Activated naive CD8-positive, alpha-beta T cell (primary cell): ENCODE measurements around the gene SGSH.

Experiments
- H3K27ac Mint-ChIP-seq: one replicate; pipeline ENCODE4 v1.8.0; 2021; ENCODE audit warnings: mixed read lengths
- H3K27me3 Mint-ChIP-seq: one replicate; pipeline ENCODE4 v1.8.0; 2021; ENCODE audit warnings: mixed read lengths
- H3K36me3 Mint-ChIP-seq: one replicate; pipeline ENCODE4 v1.8.0; 2021; ENCODE audit warnings: mixed read lengths
- H3K4me1 Mint-ChIP-seq: one replicate; pipeline ENCODE4 v1.8.0; 2021; ENCODE audit warnings: low read depth, mixed read lengths
- H3K4me3 Mint-ChIP-seq: one replicate; pipeline ENCODE4 v1.8.0; 2021; ENCODE audit warnings: mild to moderate bottlenecking, mixed read lengths
- H3K9me3 Mint-ChIP-seq: one replicate; pipeline ENCODE4 v1.8.0; 2021; ENCODE audit warnings: low read depth, mixed read lengths

Gene SGSH

GRCh38 chr17:80223838-80224497 lies 3.8 kb upstream of the SGSH start:
- no peaks in the 10 kb centered on the region for H3K9me3 Mint-ChIP-seq
- H3K27ac Mint-ChIP-seq = no peak overlapping the region
- peaks cover 15% of the 10 kb centered on the region for H3K4me1 Mint-ChIP-seq
- H3K36me3 Mint-ChIP-seq = no peaks in the 10 kb centered on the region
- H3K27me3 Mint-ChIP-seq = no peaks in the 10 kb centered on the region
- H3K4me3 Mint-ChIP-seq = no peak overlapping the region

GRCh38 chr17:80223142-80223815 lies 3.1 kb upstream of the SGSH start:
- no peaks in the 10 kb centered on the region for H3K9me3 Mint-ChIP-seq
- peaks cover 22% of the 10 kb centered on the region for H3K4me1 Mint-ChIP-seq
- no peak overlapping the region for H3K4me3 Mint-ChIP-seq
- peak overlapping the region; percentile 41 for H3K27ac Mint-ChIP-seq
- H3K36me3 Mint-ChIP-seq = no peaks in the 10 kb centered on the region
- no peaks in the 10 kb centered on the region for H3K27me3 Mint-ChIP-seq

GRCh38 chr17:80222376-80223141 lies 2.4 kb upstream of the SGSH start:
- H3K36me3 Mint-ChIP-seq = peaks cover 2% of the 10 kb centered on the region
- peak overlapping the region; percentile 41 for H3K27ac Mint-ChIP-seq
- no peaks in the 10 kb centered on the region for H3K9me3 Mint-ChIP-seq
- peaks cover 26% of the 10 kb centered on the region for H3K4me1 Mint-ChIP-seq
- H3K4me3 Mint-ChIP-seq = peak overlapping the region; percentile 23
- H3K27me3 Mint-ChIP-seq = no peaks in the 10 kb centered on the region

GRCh38 chr17:80221351-80222105 lies 1.4 kb upstream of the SGSH start:
- peaks cover 32% of the 10 kb centered on the region for H3K4me1 Mint-ChIP-seq
- no peaks in the 10 kb centered on the region for H3K9me3 Mint-ChIP-seq
- H3K27me3 Mint-ChIP-seq = no peaks in the 10 kb centered on the region

GRCh38 chr17:80220736-80221215 lies 643 bp upstream of the SGSH start:
- peaks cover 4% of the 10 kb centered on the region for H3K36me3 Mint-ChIP-seq
- H3K27ac Mint-ChIP-seq = peak overlapping the region; percentile 64
- H3K9me3 Mint-ChIP-seq = no peaks in the 10 kb centered on the region
- H3K4me3 Mint-ChIP-seq = peak overlapping the region; percentile 80
- no peaks in the 10 kb centered on the region for H3K27me3 Mint-ChIP-seq
- peaks cover 32% of the 10 kb centered on the region for H3K4me1 Mint-ChIP-seq

More at GRCh38 chr17:80221351-80222105, 1.4 kb upstream of the SGSH start:
- Mint-ChIP-seq H3K4me3 (peak overlapping the region; percentile 80), H3K27ac (peak overlapping the region; percentile 64), H3K36me3 (peaks cover 2% of the 10 kb centered on the region)

- H3K4me1 Mint-ChIP-seq = peaks cover 32% of the 10 kb centered on the region
Observed at GRCh38 chr17:80219763-80220053, 425 bp downstream of the SGSH start.

GRCh38 chr17:80219013-80219762 lies 945 bp downstream of the SGSH start:
- peak overlapping the region; percentile 92 for H3K4me3 Mint-ChIP-seq
- no peaks in the 10 kb centered on the region for H3K27me3 Mint-ChIP-seq
- H3K9me3 Mint-ChIP-seq = no peaks in the 10 kb centered on the region
- H3K36me3 Mint-ChIP-seq = peaks cover 4% of the 10 kb centered on the region
- peak overlapping the region; percentile 93 for H3K27ac Mint-ChIP-seq
- H3K4me1 Mint-ChIP-seq = peaks cover 28% of the 10 kb centered on the region

More at GRCh38 chr17:80219763-80220053, 425 bp downstream of the SGSH start:
- Mint-ChIP-seq H3K9me3 (no peaks in the 10 kb centered on the region), H3K4me3 (peak overlapping the region; percentile 92), H3K27ac (peak overlapping the region; percentile 93), H3K27me3 (no peaks in the 10 kb centered on the region), H3K36me3 (peaks cover 4% of the 10 kb centered on the region)

- Mint-ChIP-seq H3K27ac (peak overlapping the region; percentile 41), H3K36me3 (peaks cover 4% of the 10 kb centered on the region), H3K4me3 (peak overlapping the region; percentile 92), H3K4me1 (peaks cover 25% of the 10 kb centered on the region), H3K9me3 (no peaks in the 10 kb centered on the region), H3K27me3 (no peaks in the 10 kb centered on the region)
Observed at GRCh38 chr17:80218391-80218790, 1.7 kb downstream of the SGSH start.

- peak overlapping the region; percentile 21 for H3K4me3 Mint-ChIP-seq
- H3K4me1 Mint-ChIP-seq = peaks cover 25% of the 10 kb centered on the region
- no peaks in the 10 kb centered on the region for H3K9me3 Mint-ChIP-seq
- no peaks in the 10 kb centered on the region for H3K27me3 Mint-ChIP-seq
- no peak overlapping the region for H3K27ac Mint-ChIP-seq
- peaks cover 4% of the 10 kb centered on the region for H3K36me3 Mint-ChIP-seq
Observed at GRCh38 chr17:80217703-80218362, 2.3 kb downstream of the SGSH start.

GRCh38 chr17:80216473-80217456 lies 3.4 kb downstream of the SGSH start:
- Mint-ChIP-seq H3K4me3 (no peak overlapping the region), H3K27ac (no peak overlapping the region), H3K4me1 (peaks cover 25% of the 10 kb centered on the region), H3K9me3 (no peaks in the 10 kb centered on the region), H3K36me3 (peaks cover 4% of the 10 kb centered on the region), H3K27me3 (no peaks in the 10 kb centered on the region)

- H3K27me3 Mint-ChIP-seq = no peaks in the 10 kb centered on the region
- H3K4me1 Mint-ChIP-seq = peaks cover 22% of the 10 kb centered on the region
- no peak overlapping the region for H3K4me3 Mint-ChIP-seq
- no peak overlapping the region for H3K27ac Mint-ChIP-seq
- H3K36me3 Mint-ChIP-seq = peaks cover 4% of the 10 kb centered on the region
- H3K9me3 Mint-ChIP-seq = no peaks in the 10 kb centered on the region
Observed at GRCh38 chr17:80214878-80215210, 5.3 kb downstream of the SGSH start.

- Mint-ChIP-seq H3K36me3 (peaks cover 4% of the 10 kb centered on the region), H3K4me3 (no peak overlapping the region), H3K27me3 (no peaks in the 10 kb centered on the region), H3K4me1 (peaks cover 18% of the 10 kb centered on the region), H3K9me3 (no peaks in the 10 kb centered on the region), H3K27ac (no peak overlapping the region)
Observed at GRCh38 chr17:80214012-80214877, 5.9 kb downstream of the SGSH start.
